SH-SY5Y (cell line): Measurements from ENCODE around the gene TGFB2.

Experiments
- GATA2 ChIP-seq: IDR thresholded peaks from 2 replicates; pipeline ENCODE4 v1.6.1; 2011; ENCODE audit warnings: mild to moderate bottlenecking, low read depth, low read length
- GATA3 ChIP-seq: IDR thresholded peaks from 2 replicates; pipeline ENCODE4 v1.6.1; 2011; ENCODE audit warnings: low read depth, mild to moderate bottlenecking, low read length, moderate library complexity

DNA sequence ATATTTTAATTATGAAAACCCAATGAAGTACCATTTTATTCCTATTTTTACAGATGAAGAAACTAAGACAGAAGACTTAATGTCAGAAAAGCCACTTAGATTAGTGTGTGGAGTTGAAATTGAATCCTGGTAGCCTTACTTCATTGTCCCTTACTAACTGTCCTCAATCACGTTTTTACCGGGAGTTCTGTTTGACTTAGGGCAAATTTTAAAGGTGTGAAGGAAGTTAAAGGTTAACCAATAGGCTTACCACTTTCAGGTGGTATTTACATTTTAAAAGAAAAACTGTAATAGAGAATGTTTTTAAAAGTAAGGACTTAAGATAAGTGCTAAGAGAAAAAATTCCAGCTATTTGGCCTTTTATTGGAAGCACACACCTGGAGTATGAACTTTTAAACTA lies 47.7 kb upstream of the TGFB2 start:
- TF ChIP-seq GATA2 (no peak), GATA3 (no peak)
